Stomach (tissue), 4 donors: ENCODE data around the gene MMS22L.

Experiments
- POLR2A ChIP-seq, 4 donors: fragments of 450-650 bp; IDR thresholded peaks; one replicate each; pipeline ENCODE4 v1.6.1; 2016; ENCODE audit warnings: antibody characterized with exemption in 4 of 4, control low read depth in 2 of 4, mild to moderate bottlenecking in 1 of 4, moderate library complexity in 1 of 4
- TF ChIP-seq, protein P1 (sequence below), 7 experiments: fragments of 450-650 bp in 4 of 7; fragments of 200-600 bp in 3 of 7; sonication (generic) in 3 of 7; IDR thresholded peaks; one replicate each; pipeline ENCODE4 v1.5.1; 2016 to 2019; ENCODE audit warnings: antibody characterized with exemption in 7 of 7, control low read depth in 2 of 7, mild to moderate bottlenecking in 1 of 7

DNA sequence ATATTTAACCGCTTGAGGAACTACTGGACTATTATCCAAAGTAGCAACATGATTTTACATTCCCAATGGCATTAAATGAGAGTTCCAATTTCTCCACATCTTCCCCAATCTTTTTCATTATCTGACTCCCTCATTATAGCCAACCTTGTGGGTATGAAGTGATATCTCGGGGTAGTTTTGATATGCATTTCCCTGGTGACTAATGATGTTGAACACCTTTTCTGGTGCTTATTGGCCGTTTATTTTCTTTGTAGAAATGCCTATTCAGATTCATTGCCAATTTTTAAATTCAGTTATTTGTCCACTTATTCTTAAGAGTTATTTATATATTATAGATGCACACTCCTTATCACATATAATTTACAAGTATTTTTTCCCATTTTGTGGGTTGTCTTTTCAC lies 129.0 kb downstream of the MMS22L start:
- TF ChIP-seq, protein P1, sequence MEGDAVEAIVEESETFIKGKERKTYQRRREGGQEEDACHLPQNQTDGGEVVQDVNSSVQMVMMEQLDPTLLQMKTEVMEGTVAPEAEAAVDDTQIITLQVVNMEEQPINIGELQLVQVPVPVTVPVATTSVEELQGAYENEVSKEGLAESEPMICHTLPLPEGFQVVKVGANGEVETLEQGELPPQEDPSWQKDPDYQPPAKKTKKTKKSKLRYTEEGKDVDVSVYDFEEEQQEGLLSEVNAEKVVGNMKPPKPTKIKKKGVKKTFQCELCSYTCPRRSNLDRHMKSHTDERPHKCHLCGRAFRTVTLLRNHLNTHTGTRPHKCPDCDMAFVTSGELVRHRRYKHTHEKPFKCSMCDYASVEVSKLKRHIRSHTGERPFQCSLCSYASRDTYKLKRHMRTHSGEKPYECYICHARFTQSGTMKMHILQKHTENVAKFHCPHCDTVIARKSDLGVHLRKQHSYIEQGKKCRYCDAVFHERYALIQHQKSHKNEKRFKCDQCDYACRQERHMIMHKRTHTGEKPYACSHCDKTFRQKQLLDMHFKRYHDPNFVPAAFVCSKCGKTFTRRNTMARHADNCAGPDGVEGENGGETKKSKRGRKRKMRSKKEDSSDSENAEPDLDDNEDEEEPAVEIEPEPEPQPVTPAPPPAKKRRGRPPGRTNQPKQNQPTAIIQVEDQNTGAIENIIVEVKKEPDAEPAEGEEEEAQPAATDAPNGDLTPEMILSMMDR (IDR thresholded peaks at IDR 0.05) = no peak
- no peak for TF ChIP-seq POLR2A (IDR thresholded peaks at IDR 0.05)
